HepG2 (cell line): ENCODE measurements around the gene SERPIND1. TPM values are rescaled to one million over a fixed set of nuclear protein-coding genes. Genes with fewer than 3 reads are reported as not detected.

ENCODE experiments used
- PHF20 ChIP-seq: sonication (generic); formaldehyde crosslinking; IDR thresholded peaks from 2 replicates; pipeline ENCODE4 v1.5.0; 2020; ENCODE audit warnings: mild to moderate bottlenecking, missing genetic modification reagents
- SP5 ChIP-seq: IDR thresholded peaks from 2 replicates; pipeline ENCODE4 v1.6.1; 2016; ENCODE audit warnings: low read depth, borderline replicate concordance
- ZFP90 ChIP-seq: sonication (generic); formaldehyde crosslinking; IDR thresholded peaks from 2 replicates; pipeline ENCODE4 v1.8.0; 2022; ENCODE audit warnings: missing genetic modification reagents, mild to moderate bottlenecking, inconsistent platforms, borderline replicate concordance
- ZKSCAN5 ChIP-seq: sonication (generic); formaldehyde crosslinking; IDR thresholded peaks from 2 replicates; pipeline ENCODE4 v1.5.1; 2020; ENCODE audit warnings: mild to moderate bottlenecking, missing genetic modification reagents
- ZNF143 ChIP-seq: sonication (generic); formaldehyde crosslinking; IDR thresholded peaks from 2 replicates; pipeline ENCODE4 v1.4.0; 2020; ENCODE audit warnings: missing genetic modification reagents
- ZNF317 ChIP-seq: sonication (generic); formaldehyde crosslinking; IDR thresholded peaks from 2 replicates; pipeline ENCODE4 v1.5.0; 2020; ENCODE audit warnings: mild to moderate bottlenecking, missing genetic modification reagents
- ZNF383 ChIP-seq: sonication (generic); formaldehyde crosslinking; IDR thresholded peaks from 2 replicates; pipeline ENCODE4 v1.4.0; 2020; ENCODE audit warnings: missing genetic modification reagents, mild to moderate bottlenecking, borderline replicate concordance
- ZNF891 ChIP-seq: sonication (generic); formaldehyde crosslinking; IDR thresholded peaks from 2 replicates; pipeline ENCODE4 v1.5.0; 2020; ENCODE audit warnings: mild to moderate bottlenecking, missing genetic modification reagents
- polyA plus RNA-seq, 8 experiments: library from polyadenylated mRNA; depleted of rRNA in 3 of 8; stranded (reverse) in 7 of 8; unstranded in 1 of 8; fragments of >200 nt; fragmentation: Illumina TruSeq in 4 of 8; extraction: Trizol in 4 of 8; gene quantifications; 2 replicates each; pipeline versions ENCODE4 v1.2.1 to v1.2.3, GENCODE V29; 2011 to 2016; ENCODE audit warnings: low read depth in 4 of 8, missing spikeins in 1 of 8, mixed read lengths in 1 of 8; ENCODE audit not compliant: insufficient read depth in 1 of 8
- total RNA-seq, 5 experiments: library from RNA; depleted of rRNA; stranded (reverse); fragments of >200 nt; fragmentation: Illumina TruSeq; extraction: Trizol; gene quantifications; 2 replicates each; pipeline ENCODE4 v1.2.3, GENCODE V29; 2016; ENCODE audit warnings: low read depth in 1 of 5
- TF ChIP-seq, protein P1 (sequence below): sonication (generic); formaldehyde crosslinking; IDR thresholded peaks from one replicate; pipeline ENCODE4 v1.5.1; 2020; ENCODE audit warnings: mild to moderate bottlenecking, missing genetic modification reagents; ENCODE audit errors: not compliant biosample characterization

Gene SERPIND1
- total and polyA plus RNA-seq, 2 of the 13 experiments (the other 11 are each of a cell fraction or from before 2014, with no cell fraction given), result 111 to 350 TPM

DNA sequence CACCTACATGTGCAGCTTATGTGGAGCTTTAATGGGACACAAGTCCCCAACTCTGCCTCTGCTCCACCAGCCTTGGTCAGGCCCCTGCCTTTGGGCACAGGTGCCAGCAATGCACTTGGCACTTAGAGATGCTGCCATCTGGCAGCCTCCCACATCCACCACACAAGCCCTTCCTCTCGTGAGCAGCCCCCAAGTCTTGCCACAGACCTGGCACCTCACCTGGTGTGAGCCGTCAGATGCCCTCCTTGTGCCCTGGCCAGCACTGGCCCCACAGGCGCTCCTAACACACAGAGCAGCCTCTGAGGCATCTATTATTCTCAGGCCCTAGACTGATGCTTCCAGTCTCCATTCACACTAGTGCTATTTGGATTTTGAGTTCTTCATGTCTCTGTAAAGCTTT lies 24.5 kb upstream of the SERPIND1 start (continued):
- TF ChIP-seq, protein P1, sequence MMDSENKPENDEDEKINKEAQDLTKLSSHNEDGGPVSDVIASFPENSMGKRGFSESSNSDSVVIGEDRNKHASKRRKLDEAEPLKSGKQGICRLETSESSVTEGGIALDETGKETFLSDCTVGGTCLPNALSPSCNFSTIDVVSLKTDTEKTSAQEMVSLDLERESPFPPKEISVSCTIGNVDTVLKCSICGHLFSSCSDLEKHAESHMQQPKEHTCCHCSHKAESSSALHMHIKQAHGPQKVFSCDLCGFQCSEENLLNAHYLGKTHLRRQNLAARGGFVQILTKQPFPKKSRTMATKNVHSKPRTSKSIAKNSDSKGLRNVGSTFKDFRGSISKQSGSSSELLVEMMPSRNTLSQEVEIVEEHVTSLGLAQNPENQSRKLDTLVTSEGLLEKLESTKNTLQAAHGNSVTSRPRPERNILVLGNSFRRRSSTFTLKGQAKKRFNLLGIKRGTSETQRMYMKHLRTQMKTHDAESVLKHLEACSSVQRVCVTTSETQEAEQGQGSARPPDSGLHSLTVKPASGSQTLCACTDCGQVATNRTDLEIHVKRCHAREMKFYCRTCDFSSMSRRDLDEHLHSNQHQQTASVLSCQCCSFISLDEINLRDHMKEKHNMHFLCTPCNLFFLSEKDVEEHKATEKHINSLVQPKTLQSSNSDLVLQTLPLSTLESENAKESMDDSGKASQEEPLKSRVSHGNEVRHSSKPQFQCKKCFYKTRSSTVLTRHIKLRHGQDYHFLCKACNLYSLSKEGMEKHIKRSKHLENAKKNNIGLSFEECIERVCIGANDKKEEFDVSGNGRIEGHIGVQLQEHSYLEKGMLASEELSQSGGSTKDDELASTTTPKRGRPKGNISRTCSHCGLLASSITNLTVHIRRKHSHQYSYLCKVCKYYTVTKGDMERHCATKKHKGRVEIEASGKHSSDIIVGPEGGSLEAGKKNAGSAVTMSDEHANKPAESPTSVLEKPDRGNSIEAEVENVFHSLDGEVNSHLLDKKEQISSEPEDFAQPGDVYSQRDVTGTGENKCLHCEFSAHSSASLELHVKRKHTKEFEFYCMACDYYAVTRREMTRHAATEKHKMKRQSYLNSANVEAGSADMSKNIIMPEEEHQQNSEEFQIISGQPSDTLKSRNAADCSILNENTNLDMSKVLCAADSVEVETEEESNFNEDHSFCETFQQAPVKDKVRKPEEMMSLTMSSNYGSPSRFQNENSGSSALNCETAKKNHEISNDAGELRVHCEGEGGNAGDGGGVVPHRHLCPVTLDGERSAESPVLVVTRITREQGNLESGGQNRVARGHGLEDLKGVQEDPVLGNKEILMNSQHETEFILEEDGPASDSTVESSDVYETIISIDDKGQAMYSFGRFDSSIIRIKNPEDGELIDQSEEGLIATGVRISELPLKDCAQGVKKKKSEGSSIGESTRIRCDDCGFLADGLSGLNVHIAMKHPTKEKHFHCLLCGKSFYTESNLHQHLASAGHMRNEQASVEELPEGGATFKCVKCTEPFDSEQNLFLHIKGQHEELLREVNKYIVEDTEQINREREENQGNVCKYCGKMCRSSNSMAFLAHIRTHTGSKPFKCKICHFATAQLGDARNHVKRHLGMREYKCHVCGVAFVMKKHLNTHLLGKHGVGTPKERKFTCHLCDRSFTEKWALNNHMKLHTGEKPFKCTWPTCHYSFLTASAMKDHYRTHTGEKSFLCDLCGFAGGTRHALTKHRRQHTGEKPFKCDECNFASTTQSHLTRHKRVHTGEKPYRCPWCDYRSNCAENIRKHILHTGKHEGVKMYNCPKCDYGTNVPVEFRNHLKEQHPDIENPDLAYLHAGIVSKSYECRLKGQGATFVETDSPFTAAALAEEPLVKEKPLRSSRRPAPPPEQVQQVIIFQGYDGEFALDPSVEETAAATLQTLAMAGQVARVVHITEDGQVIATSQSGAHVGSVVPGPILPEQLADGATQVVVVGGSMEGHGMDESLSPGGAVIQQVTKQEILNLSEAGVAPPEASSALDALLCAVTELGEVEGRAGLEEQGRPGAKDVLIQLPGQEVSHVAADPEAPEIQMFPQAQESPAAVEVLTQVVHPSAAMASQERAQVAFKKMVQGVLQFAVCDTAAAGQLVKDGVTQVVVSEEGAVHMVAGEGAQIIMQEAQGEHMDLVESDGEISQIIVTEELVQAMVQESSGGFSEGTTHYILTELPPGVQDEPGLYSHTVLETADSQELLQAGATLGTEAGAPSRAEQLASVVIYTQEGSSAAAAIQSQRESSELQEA (CRISPR knock-in tag), result no peak
- TF ChIP-seq SP5 (no peak), ZNF143 (CRISPR knock-in tag) (no peak), ZFP90 (CRISPR knock-in tag) (no peak), ZKSCAN5 (CRISPR knock-in tag) (no peak), ZNF383 (no peak), ZNF317 (CRISPR knock-in tag) (no peak), ZNF891 (CRISPR knock-in tag) (no peak), PHF20 (CRISPR knock-in tag) (no peak)
